OCI-LY7 (cell line): ENCODE data around the gene OR1I1.

Experiments used
- EZH2phosphoT487 ChIP-seq: fragments of 200-600 bp; sonication (generic); IDR thresholded peaks from 2 replicates; pipeline ENCODE4 v1.6.1; 2018; ENCODE audit warnings: low read depth, borderline replicate concordance, mild to moderate bottlenecking, mixed run types, antibody characterized with exemption, low read length, moderate library complexity, mixed read lengths
- TF ChIP-seq, protein P1 (sequence below): fragments of 200-600 bp; sonication (generic); conservative IDR thresholded peaks from 2 replicates; pipeline ENCODE4 v1.5.1; 2014; ENCODE audit warnings: mild to moderate bottlenecking, antibody characterized with exemption, low read length, moderate library complexity, mixed read lengths

DNA sequence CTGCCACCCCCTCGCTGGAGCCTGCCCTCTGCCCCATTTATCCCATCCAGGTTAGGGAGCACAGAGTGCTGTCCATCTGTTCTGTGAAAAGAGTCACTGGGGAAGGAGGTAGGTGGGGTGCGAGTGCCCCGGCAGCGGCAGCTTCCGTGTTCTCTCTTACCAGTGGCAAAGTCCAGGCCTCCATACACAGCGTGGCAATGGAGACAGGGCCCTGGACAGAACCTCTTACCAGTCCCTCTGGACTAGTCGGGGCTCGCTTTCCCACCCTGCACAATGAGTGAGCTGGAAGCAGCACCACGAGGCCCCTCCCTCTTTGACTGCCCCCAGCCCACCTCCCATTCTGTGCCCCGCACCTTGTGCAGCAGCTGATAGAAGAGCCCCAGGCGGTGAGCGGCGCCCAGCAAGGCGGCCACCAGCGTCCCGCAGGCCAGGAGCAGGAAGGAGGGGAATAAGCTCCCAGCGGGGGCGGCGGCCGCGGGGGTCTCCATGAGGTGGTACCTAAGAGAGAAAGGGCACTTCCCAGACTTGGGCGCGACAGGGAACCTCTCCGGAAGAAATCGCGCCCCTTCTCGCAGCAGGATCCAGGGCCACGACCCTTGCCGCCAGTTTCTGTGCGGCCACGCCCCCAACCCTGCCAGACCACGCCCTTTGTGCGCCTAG lies 42.7 kb downstream of the OR1I1 start:
- TF ChIP-seq, protein P1, sequence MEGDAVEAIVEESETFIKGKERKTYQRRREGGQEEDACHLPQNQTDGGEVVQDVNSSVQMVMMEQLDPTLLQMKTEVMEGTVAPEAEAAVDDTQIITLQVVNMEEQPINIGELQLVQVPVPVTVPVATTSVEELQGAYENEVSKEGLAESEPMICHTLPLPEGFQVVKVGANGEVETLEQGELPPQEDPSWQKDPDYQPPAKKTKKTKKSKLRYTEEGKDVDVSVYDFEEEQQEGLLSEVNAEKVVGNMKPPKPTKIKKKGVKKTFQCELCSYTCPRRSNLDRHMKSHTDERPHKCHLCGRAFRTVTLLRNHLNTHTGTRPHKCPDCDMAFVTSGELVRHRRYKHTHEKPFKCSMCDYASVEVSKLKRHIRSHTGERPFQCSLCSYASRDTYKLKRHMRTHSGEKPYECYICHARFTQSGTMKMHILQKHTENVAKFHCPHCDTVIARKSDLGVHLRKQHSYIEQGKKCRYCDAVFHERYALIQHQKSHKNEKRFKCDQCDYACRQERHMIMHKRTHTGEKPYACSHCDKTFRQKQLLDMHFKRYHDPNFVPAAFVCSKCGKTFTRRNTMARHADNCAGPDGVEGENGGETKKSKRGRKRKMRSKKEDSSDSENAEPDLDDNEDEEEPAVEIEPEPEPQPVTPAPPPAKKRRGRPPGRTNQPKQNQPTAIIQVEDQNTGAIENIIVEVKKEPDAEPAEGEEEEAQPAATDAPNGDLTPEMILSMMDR, result no peak
- no peak for TF ChIP-seq EZH2phosphoT487
